Measurements from ENCODE around the gene NADSYN1. TPM values are rescaled to one million over a fixed set of nuclear protein-coding genes. Genes with fewer than 3 reads are reported as not detected.
A peak's percentile ranks its signal among the peaks of the same experiment; 100 is the strongest.

Gene NADSYN1
- polyA plus RNA-seq, 3 donors: 44.1 to 162 (median 44.8) TPM

- no peaks in the 10 kb centered on the region for H3K79me2 ChIP-seq (ENCODE audit: insufficient read depth, low read length)
- H3K4me1 ChIP-seq (ENCODE audit: control insufficient read depth in 1 of 2, insufficient read depth in 2 of 2, low read length in 2 of 2): no peaks in the 10 kb centered on the region
- H3K9me3 Mint-ChIP-seq: no peaks in the 10 kb centered on the region
- no peak overlapping the region for H3K4me3 Mint-ChIP-seq
- intact Hi-C loops (cut with micrococcal nuclease): no loop called here
- WGBS (ENCODE audit: insufficient coverage): 33% methylated on average over 2 of the region's 13 CpGs
- peaks cover 82 to 96% of the 10 kb centered on the region in 2 donors for H3K36me3 ChIP-seq (replicated peaks in 1 of 2; ENCODE audit: control insufficient read depth in 1 of 2, insufficient read depth in 2 of 2, low read length in 2 of 2)
- no peaks in the 10 kb centered on the region for H3K27me3 ChIP-seq (ENCODE audit: control insufficient read depth in 2 of 2, insufficient read depth in 2 of 2, low read length in 2 of 2)
- H2AFZ ChIP-seq (ENCODE audit: insufficient read depth, low read depth, low read length, poor library complexity, severe bottlenecking): no peak overlapping the region
- no peak for TF ChIP-seq CTCF (IDR thresholded peaks at IDR 0.05)
- DNase-seq: no peak
- H3K27ac ChIP-seq (ENCODE audit: low read depth in 1 of 2, low read length in 2 of 2): no peak overlapping the region
- peaks cover 8% of the 10 kb centered on the region for H4K20me1 ChIP-seq (ENCODE audit: insufficient read depth, low read length)
- H3K4me1 Mint-ChIP-seq: peaks cover 4% of the 10 kb centered on the region
- H3K4me3 ChIP-seq (replicated peaks in 1 of 3; ENCODE audit: low read depth in 2 of 3, low read length in 3 of 3): no peak overlapping the region
- H3K27me3 Mint-ChIP-seq (ENCODE audit: low read depth in 3 of 3): peaks cover 0 to 3% (median 2%) of the 10 kb centered on the region in 3 donors
- H3K36me3 Mint-ChIP-seq: peaks cover 71 to 93% of the 10 kb centered on the region in 2 donors
- peak overlapping the region in 1 of 7 donors; percentile 59 for H3K27ac Mint-ChIP-seq
- H3K9ac ChIP-seq (ENCODE audit: insufficient read depth, low read length, poor library complexity, severe bottlenecking): no peak overlapping the region
- H3K4me2 ChIP-seq (replicated peaks; ENCODE audit: extremely low read depth, low read length, poor library complexity, severe bottlenecking): no peak overlapping the region
- no peaks in the 10 kb centered on the region for H3K9me3 ChIP-seq (replicated peaks in 1 of 2; ENCODE audit: control insufficient read depth in 1 of 2, insufficient read depth in 1 of 2, low read length in 2 of 2)
Observed at GRCh38 chr11:71499125-71499524, 46.1 kb downstream of the NADSYN1 start.

DNA sequence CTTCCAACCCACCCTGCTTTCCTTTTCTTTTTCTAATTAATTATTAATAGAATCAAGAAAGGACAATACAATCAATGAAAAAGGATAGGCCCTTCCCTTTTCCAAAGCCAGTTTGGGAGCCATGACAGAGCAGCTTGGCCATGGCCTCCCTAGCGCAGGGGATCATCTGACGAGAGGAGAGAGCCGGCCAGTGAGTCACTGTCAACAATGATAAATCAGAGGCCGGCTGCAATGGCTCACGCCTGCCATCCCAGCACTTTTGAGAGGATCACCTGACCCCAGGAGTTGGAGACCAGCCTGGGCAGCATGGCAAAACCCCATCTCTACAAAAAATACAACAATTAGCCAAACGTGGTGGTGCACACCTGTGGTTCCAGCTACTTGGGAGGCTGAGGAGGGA is 46.5 kb downstream of the NADSYN1 start:
- Histone ChIP-seq H3K9ac (ENCODE audit: insufficient read depth, low read length, poor library complexity, severe bottlenecking) (no peak overlapping the region), H3K4me3 (replicated peaks in 1 of 3; ENCODE audit: low read depth in 2 of 3, low read length in 3 of 3) (no peak overlapping the region), H3K27me3 (ENCODE audit: control insufficient read depth in 2 of 2, insufficient read depth in 2 of 2, low read length in 2 of 2) (no peaks in the 10 kb centered on the region), H3K27ac (ENCODE audit: low read depth in 1 of 2, low read length in 2 of 2) (no peak overlapping the region), H4K20me1 (ENCODE audit: insufficient read depth, low read length) (peaks cover 8% of the 10 kb centered on the region), H3K9me3 (replicated peaks in 1 of 2; ENCODE audit: control insufficient read depth in 1 of 2, insufficient read depth in 1 of 2, low read length in 2 of 2) (no peaks in the 10 kb centered on the region), H3K4me2 (replicated peaks; ENCODE audit: extremely low read depth, low read length, poor library complexity, severe bottlenecking) (no peak overlapping the region), H3K36me3 (replicated peaks in 1 of 2; ENCODE audit: control insufficient read depth in 1 of 2, insufficient read depth in 2 of 2, low read length in 2 of 2) (peaks cover 84 to 96% of the 10 kb centered on the region in 2 donors), H3K79me2 (ENCODE audit: insufficient read depth, low read length) (no peaks in the 10 kb centered on the region), H2AFZ (ENCODE audit: insufficient read depth, low read depth, low read length, poor library complexity, severe bottlenecking) (no peak overlapping the region), H3K4me1 (ENCODE audit: control insufficient read depth in 1 of 2, insufficient read depth in 2 of 2, low read length in 2 of 2) (no peaks in the 10 kb centered on the region)
- H3K27ac Mint-ChIP-seq: peak overlapping the region in 1 of 7 donors; percentile 63
- no peak overlapping the region for H3K4me3 Mint-ChIP-seq
- H3K4me1 Mint-ChIP-seq: peaks cover 4% of the 10 kb centered on the region
- WGBS (ENCODE audit: insufficient coverage): 94% methylated on average over 5 of the region's 6 CpGs
- H3K9me3 Mint-ChIP-seq: no peaks in the 10 kb centered on the region
- peaks cover 0 to 3% (median 2%) of the 10 kb centered on the region in 3 donors for H3K27me3 Mint-ChIP-seq (ENCODE audit: low read depth in 3 of 3)
- DNase-seq: no peak
- TF ChIP-seq CTCF (IDR thresholded peaks at IDR 0.05): no peak
- intact Hi-C loops (cut with micrococcal nuclease): no loop called here
- peaks cover 69 to 93% of the 10 kb centered on the region in 2 donors for H3K36me3 Mint-ChIP-seq

Measured in CD14-positive monocyte (primary cell).